GM12891 (cell line): ENCODE results near the gene PPP1R10.

Experiments
- DNase-seq: peaks from one replicate; pipeline ENCODE4 v3.0.0; 2011; ENCODE audit warnings: low spot score; ENCODE audit not compliant: insufficient read length
- FAIRE-seq: peaks from 2 replicates; lab custom pipeline; 2011; peaks lifted over from hg19 to GRCh38; lab: Jason Lieb, UNC
- PAX5 ChIP-seq: IDR thresholded peaks from 2 replicates; pipeline ENCODE4 v1.6.1; 2011; ENCODE audit warnings: low read length, moderate library complexity, mild to moderate bottlenecking; ENCODE audit not compliant: insufficient read depth, severe bottlenecking
- POLR2A ChIP-seq: IDR thresholded peaks from 2 replicates; pipeline ENCODE4 v1.6.1; 2011; ENCODE audit warnings: low read depth, low read length, control low read depth
- POLR2AphosphoS5 ChIP-seq: IDR thresholded peaks from 2 replicates; pipeline ENCODE4 v1.6.1; 2011; ENCODE audit warnings: low read depth, low read length, control low read depth
- POU2F2 ChIP-seq: IDR thresholded peaks from 2 replicates; pipeline ENCODE4 v1.6.1; 2011; ENCODE audit warnings: low read depth, mild to moderate bottlenecking, control low read depth, low read length, moderate library complexity
- SPI1 ChIP-seq: IDR thresholded peaks from 2 replicates; pipeline ENCODE4 v1.6.1; 2011; ENCODE audit warnings: low read depth, low read length, control low read depth
- TAF1 ChIP-seq: IDR thresholded peaks from 2 replicates; pipeline ENCODE4 v1.6.1; 2011; ENCODE audit warnings: low read depth, low read length, control low read depth

The PPP1R10 gene

GRCh38 chr6:30647242-30648116 is 30.4 kb upstream of the PPP1R10 start:
- DNase-seq, result peak; percentile 82
- TF ChIP-seq POLR2A (no peak; the same call in none of the 2 replicates), POLR2AphosphoS5 (peak; percentile 50; the same call in 1 of the 2 replicates), TAF1 (0 out of 2 replicates have a peak, but pooled peaks have one; percentile 34)
- no peak for FAIRE-seq

GRCh38 chr6:30646450-30647241 is 29.6 kb upstream of the PPP1R10 start, which contains the start of gene C6orf136:
Gene C6orf136 (plus strand): TSS chr6:30647133. CDS start chr6:30647232, 99 bp downstream.
- TF ChIP-seq POLR2AphosphoS5 (no peak), PAX5 (no peak), SPI1 (no peak), POU2F2 (no peak), TAF1 (no peak), POLR2A (no peak; the same call in 1 of the 2 replicates)
- DNase-seq, result peak; percentile 94
- FAIRE-seq, result peak; percentile 94

GRCh38 chr6:30645989-30646388 is 28.9 kb upstream of the PPP1R10 start:
- 0 out of 2 replicates have a peak, but pooled peaks have one; percentile 27 for TF ChIP-seq POLR2AphosphoS5
- TF ChIP-seq POLR2A, result no peak
- no peak for TF ChIP-seq PAX5
- TF ChIP-seq POU2F2, result no peak
- FAIRE-seq, result no peak
- no peak for DNase-seq

GRCh38 chr6:30644769-30645168 is 27.7 kb upstream of the PPP1R10 start:
- no peak for DNase-seq
- TF ChIP-seq SPI1, result no peak
- no peak for TF ChIP-seq POLR2A
- TF ChIP-seq POLR2AphosphoS5, result no peak
- no peak for TF ChIP-seq POU2F2
- TF ChIP-seq TAF1, result no peak
- TF ChIP-seq PAX5, result no peak
- FAIRE-seq, result no peak

GRCh38 chr6:30643656-30644055 is 26.6 kb upstream of the PPP1R10 start:
- DNase-seq (no peak), FAIRE-seq (no peak)
- TF ChIP-seq POLR2AphosphoS5 (no peak), TAF1 (no peak), PAX5 (no peak), POU2F2 (no peak), POLR2A (no peak), SPI1 (no peak)

GRCh38 chr6:30641048-30641447 is 24.0 kb upstream of the PPP1R10 start:
- DNase-seq (no peak), FAIRE-seq (no peak)
- no peak for TF ChIP-seq PAX5
- no peak for TF ChIP-seq POLR2A
- TF ChIP-seq TAF1, result no peak
- TF ChIP-seq POU2F2, result no peak
- no peak for TF ChIP-seq POLR2AphosphoS5
- no peak for TF ChIP-seq SPI1

- FAIRE-seq, result no peak
- no peak for DNase-seq
- TF ChIP-seq PAX5, result no peak
- TF ChIP-seq TAF1, result no peak
- no peak for TF ChIP-seq SPI1
- TF ChIP-seq POU2F2, result no peak
- TF ChIP-seq POLR2A, result no peak
- TF ChIP-seq POLR2AphosphoS5, result no peak
These were observed 23.4 kb upstream of the PPP1R10 start for GRCh38 chr6:30640481-30640880.

- DNase-seq, result no peak
- TF ChIP-seq POLR2AphosphoS5 (no peak), PAX5 (no peak), POLR2A (no peak), TAF1 (no peak), SPI1 (no peak), POU2F2 (no peak)
- no peak for FAIRE-seq
These were observed 18.8 kb upstream of the PPP1R10 start for GRCh38 chr6:30635834-30636233.
